Measurements from ENCODE around the gene NOSTRIN.
"Not testable (repeated sequence)": the region's sequence is repeated elsewhere in the genome, so short reads cannot be mapped to it uniquely, and the experiment has no call there.

The NOSTRIN gene

DNA sequence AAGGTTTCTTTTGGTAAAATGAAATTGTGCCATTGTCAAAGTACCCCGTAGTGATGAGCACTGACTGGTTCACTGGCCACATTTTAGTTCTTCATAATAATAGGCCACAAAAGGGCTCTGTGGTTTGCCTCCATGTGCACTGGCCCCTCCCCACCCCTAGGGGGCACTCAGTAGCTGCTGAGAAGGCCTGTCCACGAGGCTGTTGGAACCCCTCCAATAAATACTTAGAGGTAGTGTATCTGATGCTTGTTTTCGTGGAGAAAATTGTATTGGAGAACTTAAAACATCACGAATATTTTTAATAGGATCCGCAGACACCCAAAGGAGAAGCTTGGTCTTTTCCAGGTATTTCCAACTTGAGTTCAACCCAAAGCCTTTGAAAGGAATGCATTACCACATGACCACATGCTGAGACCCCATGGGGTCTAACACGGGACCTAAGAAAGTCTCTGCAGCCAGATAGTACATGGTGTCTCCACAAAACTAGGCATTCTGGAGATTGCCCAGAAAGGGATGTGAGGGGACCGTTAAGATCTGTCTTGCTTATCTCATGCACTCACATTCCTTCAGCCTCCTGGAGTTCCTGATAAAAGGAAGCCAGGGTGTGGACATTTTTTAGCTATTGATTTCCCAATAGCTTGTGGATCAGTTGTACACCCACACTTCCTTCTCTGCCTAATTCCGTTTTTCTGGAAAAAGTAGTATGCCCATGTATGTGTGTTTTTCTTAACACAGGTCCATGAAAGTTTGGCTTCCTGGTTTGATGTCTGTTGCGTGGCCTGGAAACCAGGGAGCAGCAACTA lies 28.5 kb upstream of the NOSTRIN start:
- H3K4me3 ChIP-seq (ENCODE audit: low read length): no peak overlapping the region
- H3K4me1 ChIP-seq (ENCODE audit: control insufficient read depth, insufficient read depth, low read length): no peaks in the 10 kb centered on the region
- no peaks in the 10 kb centered on the region for H3K9me3 ChIP-seq (replicated peaks; ENCODE audit: low read length)
- H3K4me2 ChIP-seq (ENCODE audit: low read length): no peak overlapping the region
- H3K36me3 ChIP-seq (ENCODE audit: insufficient read depth, low read length): no peaks in the 10 kb centered on the region
- no peak overlapping the region for H3K9ac ChIP-seq (ENCODE audit: low read depth, low read length)
- no peaks in the 10 kb centered on the region for H3K27me3 ChIP-seq (ENCODE audit: control insufficient read depth, insufficient read depth, low read length)

- Histone ChIP-seq H3K9ac (ENCODE audit: low read depth, low read length) (no peak overlapping the region), H3K27me3 (ENCODE audit: control insufficient read depth, insufficient read depth, low read length) (no peaks in the 10 kb centered on the region), H3K4me3 (ENCODE audit: low read length) (no peak overlapping the region), H3K4me1 (ENCODE audit: control insufficient read depth, insufficient read depth, low read length) (no peaks in the 10 kb centered on the region), H3K36me3 (ENCODE audit: insufficient read depth, low read length) (no peaks in the 10 kb centered on the region), H3K9me3 (replicated peaks; ENCODE audit: low read length) (no peaks in the 10 kb centered on the region), H3K4me2 (ENCODE audit: low read length) (no peak overlapping the region)
Observed at GRCh38 chr2:168775837-168776236, 26.6 kb upstream of the NOSTRIN start.

DNA sequence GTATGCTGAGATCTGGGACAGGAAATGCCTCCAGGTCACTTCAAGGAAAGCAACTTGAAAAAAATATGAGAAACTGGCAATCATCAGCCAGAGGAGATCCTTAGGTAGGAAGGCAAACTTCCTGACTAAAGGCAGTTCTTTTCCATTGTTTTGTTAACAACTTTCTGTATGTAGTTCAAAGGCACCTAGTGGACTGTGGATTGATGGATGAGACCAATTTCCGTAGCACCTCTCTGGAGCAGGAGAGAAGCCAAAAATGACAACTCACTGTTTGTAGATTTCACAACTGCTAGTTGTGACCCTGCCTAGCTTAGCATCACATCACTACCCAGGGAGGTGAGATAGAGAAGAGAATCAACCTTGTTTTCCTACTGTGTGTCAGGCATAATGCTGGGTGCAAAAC lies 21.8 kb upstream of the NOSTRIN start:
- H3K27me3 ChIP-seq (ENCODE audit: control insufficient read depth, insufficient read depth, low read length): no peaks in the 10 kb centered on the region
- H3K4me2 ChIP-seq (ENCODE audit: low read length): no peak overlapping the region
- H3K4me3 ChIP-seq (ENCODE audit: low read length): no peak overlapping the region
- no peak overlapping the region for H3K9ac ChIP-seq (ENCODE audit: low read depth, low read length)
- no peaks in the 10 kb centered on the region for H3K9me3 ChIP-seq (replicated peaks; ENCODE audit: low read length)
- no peaks in the 10 kb centered on the region for H3K36me3 ChIP-seq (ENCODE audit: insufficient read depth, low read length)
- no peaks in the 10 kb centered on the region for H3K4me1 ChIP-seq (ENCODE audit: control insufficient read depth, insufficient read depth, low read length)

GRCh38 chr2:168781191-168781817 lies 21.1 kb upstream of the NOSTRIN start:
- Histone ChIP-seq H3K9ac (ENCODE audit: low read depth, low read length) (no peak overlapping the region), H3K4me1 (ENCODE audit: control insufficient read depth, insufficient read depth, low read length) (no peaks in the 10 kb centered on the region)

DNA sequence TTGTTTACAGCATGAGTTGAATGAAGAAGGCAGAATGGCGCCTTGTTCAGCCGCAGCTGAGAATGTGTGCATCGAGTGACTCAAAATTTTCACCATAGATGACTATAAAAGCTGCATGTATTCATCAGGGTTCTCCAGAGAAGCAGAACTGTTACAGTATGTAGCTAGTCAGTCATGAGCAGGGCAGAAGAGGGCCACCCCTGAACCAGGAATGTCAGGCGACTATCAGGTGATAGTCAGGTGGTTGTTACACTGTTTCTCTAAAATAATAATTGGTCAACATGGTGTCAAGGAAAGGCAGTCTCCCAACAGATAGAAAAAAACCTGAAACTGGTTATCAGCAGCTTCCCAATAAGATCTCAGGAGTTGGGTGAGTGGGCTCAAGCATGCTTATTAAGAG lies 20.2 kb upstream of the NOSTRIN start:
- no peak overlapping the region for H3K4me3 ChIP-seq (ENCODE audit: low read length)
- H3K36me3 ChIP-seq (ENCODE audit: insufficient read depth, low read length): no peaks in the 10 kb centered on the region
- H3K4me1 ChIP-seq (ENCODE audit: control insufficient read depth, insufficient read depth, low read length): no peaks in the 10 kb centered on the region
- peaks cover under 1% of the 10 kb centered on the region for H3K27me3 ChIP-seq (ENCODE audit: control insufficient read depth, insufficient read depth, low read length)
- no peaks in the 10 kb centered on the region for H3K9me3 ChIP-seq (replicated peaks; ENCODE audit: low read length)
- H3K9ac ChIP-seq (ENCODE audit: low read depth, low read length): no peak overlapping the region
- H3K4me2 ChIP-seq (ENCODE audit: low read length): no peak overlapping the region

More at GRCh38 chr2:168781191-168781817, 21.1 kb upstream of the NOSTRIN start:
- no peak overlapping the region for H3K4me3 ChIP-seq (ENCODE audit: low read length)
- no peaks in the 10 kb centered on the region for H3K9me3 ChIP-seq (replicated peaks; ENCODE audit: low read length)
- H3K4me2 ChIP-seq (ENCODE audit: low read length): no peak overlapping the region
- H3K27me3 ChIP-seq (ENCODE audit: control insufficient read depth, insufficient read depth, low read length): no peaks in the 10 kb centered on the region
- no peaks in the 10 kb centered on the region for H3K36me3 ChIP-seq (ENCODE audit: insufficient read depth, low read length)

- H3K36me3 ChIP-seq (ENCODE audit: insufficient read depth, low read length): no peaks in the 10 kb centered on the region
- H3K9ac ChIP-seq (ENCODE audit: low read depth, low read length): no peak overlapping the region
- H3K4me2 ChIP-seq (ENCODE audit: low read length): no peak overlapping the region
- H3K9me3 ChIP-seq (replicated peaks; ENCODE audit: low read length): no peaks in the 10 kb centered on the region
- H3K27me3 ChIP-seq (ENCODE audit: control insufficient read depth, insufficient read depth, low read length): peaks cover 10% of the 10 kb centered on the region
- H3K4me3 ChIP-seq (ENCODE audit: low read length): no peak overlapping the region
- H3K4me1 ChIP-seq (ENCODE audit: control insufficient read depth, insufficient read depth, low read length): no peaks in the 10 kb centered on the region
Observed at GRCh38 chr2:168784993-168785392, 17.4 kb upstream of the NOSTRIN start.

DNA sequence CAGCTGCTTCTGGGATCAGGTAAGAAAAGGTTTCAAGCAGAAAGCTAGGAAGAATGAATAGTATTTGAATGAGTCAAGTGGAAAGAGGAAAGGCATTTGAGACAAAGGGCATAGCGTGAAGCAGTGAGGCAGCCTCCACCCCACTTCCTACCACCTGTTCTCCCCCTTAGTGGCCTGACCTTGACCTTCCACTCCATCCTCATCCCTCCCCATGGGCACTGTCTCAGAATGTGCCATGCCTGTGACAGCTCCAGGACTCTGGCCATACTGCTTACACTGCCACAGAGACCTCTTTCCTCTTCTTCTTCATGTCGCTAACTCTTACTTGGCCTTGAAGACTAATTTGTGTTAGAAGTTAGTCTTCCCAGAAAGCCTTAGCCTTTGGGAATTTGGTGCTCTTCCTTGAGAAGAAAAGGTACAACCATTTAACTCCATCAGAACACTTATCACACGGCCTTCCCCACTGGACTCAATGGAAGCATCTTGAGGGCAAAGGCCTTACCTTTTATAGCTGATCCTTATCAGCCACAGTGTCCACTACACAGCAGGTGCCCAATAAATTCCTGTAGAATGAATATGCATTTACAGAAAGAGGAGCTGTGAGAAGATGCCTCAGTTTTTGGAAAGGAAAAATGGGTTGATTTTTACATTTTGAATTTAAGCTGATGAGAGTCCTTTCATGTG lies 15.2 kb upstream of the NOSTRIN start:
- Histone ChIP-seq H3K9ac (ENCODE audit: low read depth, low read length) (no peak overlapping the region), H3K4me1 (ENCODE audit: control insufficient read depth, insufficient read depth, low read length) (no peaks in the 10 kb centered on the region), H3K9me3 (replicated peaks; ENCODE audit: low read length) (no peaks in the 10 kb centered on the region), H3K4me2 (ENCODE audit: low read length) (no peak overlapping the region), H3K27me3 (ENCODE audit: control insufficient read depth, insufficient read depth, low read length) (peaks cover 10% of the 10 kb centered on the region), H3K4me3 (ENCODE audit: low read length) (no peak overlapping the region), H3K36me3 (ENCODE audit: insufficient read depth, low read length) (no peaks in the 10 kb centered on the region)

GRCh38 chr2:168787782-168788376 lies 14.6 kb upstream of the NOSTRIN start:
- peaks cover 10% of the 10 kb centered on the region for H3K27me3 ChIP-seq (ENCODE audit: control insufficient read depth, insufficient read depth, low read length)
- H3K4me1 ChIP-seq (ENCODE audit: control insufficient read depth, insufficient read depth, low read length): no peaks in the 10 kb centered on the region
- no peak overlapping the region for H3K4me3 ChIP-seq (ENCODE audit: low read length)
- H3K36me3 ChIP-seq (ENCODE audit: insufficient read depth, low read length): no peaks in the 10 kb centered on the region
- H3K4me2 ChIP-seq (ENCODE audit: low read length): no peak overlapping the region
- no peak overlapping the region for H3K9ac ChIP-seq (ENCODE audit: low read depth, low read length)
- H3K9me3 ChIP-seq (replicated peaks; ENCODE audit: low read length): no peaks in the 10 kb centered on the region

DNA sequence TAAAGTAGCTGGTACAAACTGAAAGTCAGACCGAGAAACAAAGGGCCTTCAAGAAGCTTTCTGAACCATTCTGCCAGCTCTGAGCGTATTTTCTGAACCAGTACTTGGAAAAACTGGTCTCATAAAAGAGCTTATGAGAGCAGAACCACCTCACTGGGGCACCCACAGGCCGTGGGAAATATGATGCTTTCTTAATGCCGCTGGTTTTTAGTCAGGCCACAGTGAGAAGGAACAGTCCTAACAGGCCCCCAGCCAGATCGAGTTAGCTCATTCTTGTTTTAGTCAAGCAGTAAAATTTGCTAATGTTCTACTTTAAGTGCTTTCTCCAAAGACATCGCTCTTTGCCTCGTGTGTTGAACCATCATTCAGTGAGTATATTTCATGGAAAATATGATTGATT lies 12.7 kb upstream of the NOSTRIN start:
- H3K4me1 ChIP-seq (ENCODE audit: control insufficient read depth, insufficient read depth, low read length): no peaks in the 10 kb centered on the region
- H3K4me2 ChIP-seq (ENCODE audit: low read length): no peak overlapping the region
- H3K36me3 ChIP-seq (ENCODE audit: insufficient read depth, low read length): no peaks in the 10 kb centered on the region
- no peak overlapping the region for H3K4me3 ChIP-seq (ENCODE audit: low read length)
- no peaks in the 10 kb centered on the region for H3K9me3 ChIP-seq (replicated peaks; ENCODE audit: low read length)
- H3K27me3 ChIP-seq (ENCODE audit: control insufficient read depth, insufficient read depth, low read length): peaks cover 10% of the 10 kb centered on the region
- H3K9ac ChIP-seq (ENCODE audit: low read depth, low read length): no peak overlapping the region

- no peaks in the 10 kb centered on the region for H3K4me1 ChIP-seq (ENCODE audit: control insufficient read depth, insufficient read depth, low read length)
- no peak overlapping the region for H3K4me3 ChIP-seq (ENCODE audit: low read length)
- H3K9ac ChIP-seq (ENCODE audit: low read depth, low read length): no peak overlapping the region
- H3K27me3 ChIP-seq (ENCODE audit: control insufficient read depth, insufficient read depth, low read length): peaks cover 10% of the 10 kb centered on the region
- H3K4me2 ChIP-seq (ENCODE audit: low read length): no peak overlapping the region
- H3K9me3 ChIP-seq (replicated peaks; ENCODE audit: low read length): no peaks in the 10 kb centered on the region
- no peaks in the 10 kb centered on the region for H3K36me3 ChIP-seq (ENCODE audit: insufficient read depth, low read length)
Observed at GRCh38 chr2:168790226-168790902, 12.1 kb upstream of the NOSTRIN start.

- H3K36me3 ChIP-seq (ENCODE audit: insufficient read depth, low read length); H3K9ac ChIP-seq (ENCODE audit: low read depth, low read length); H3K4me3 ChIP-seq (ENCODE audit: low read length); H3K9me3 ChIP-seq (replicated peaks; ENCODE audit: low read length); H3K4me1 ChIP-seq (ENCODE audit: control insufficient read depth, insufficient read depth, low read length); H3K4me2 ChIP-seq (ENCODE audit: low read length): not testable (repeated sequence)
- peaks cover 10% of the 10 kb centered on the region for H3K27me3 ChIP-seq (ENCODE audit: control insufficient read depth, insufficient read depth, low read length)
Observed at GRCh38 chr2:168791140-168791539, 11.3 kb upstream of the NOSTRIN start.
